Activated T-cell treated with anti-CD3 and anti-CD28 coated beads for 48 hours (primary cell): Measurements from ENCODE around the gene ABLIM1.

ENCODE experiments used
- DNase-seq: peaks from one replicate; pipeline ENCODE4 v3.0.0-alpha.2; 2020; ENCODE audit warnings: low read depth

ABLIM1 gene

GRCh38 chr10:114581071-114581470 is 77.0 kb downstream of the ABLIM1 start:
- no peak for DNase-seq

GRCh38 chr10:114577133-114577532 is 80.9 kb downstream of the ABLIM1 start:
- DNase-seq: no peak

- no peak for DNase-seq
These were observed 81.4 kb downstream of the ABLIM1 start for GRCh38 chr10:114576716-114577115.

- no peak for DNase-seq
These were observed 82.0 kb downstream of the ABLIM1 start for GRCh38 chr10:114576132-114576487.

GRCh38 chr10:114575417-114576131 is 82.5 kb downstream of the ABLIM1 start:
- no peak for DNase-seq

GRCh38 chr10:114573330-114574045 is 84.6 kb downstream of the ABLIM1 start:
- DNase-seq: no peak

- DNase-seq: no peak
These were observed 86.6 kb downstream of the ABLIM1 start for GRCh38 chr10:114571316-114571999.

GRCh38 chr10:114566064-114566463 is 92.0 kb downstream of the ABLIM1 start:
- no peak for DNase-seq

GRCh38 chr10:114565066-114565465 is 93.0 kb downstream of the ABLIM1 start:
- no peak for DNase-seq

GRCh38 chr10:114561008-114561523 is 97.0 kb downstream of the ABLIM1 start:
- DNase-seq: no peak

- no peak for DNase-seq
These were observed 97.9 kb downstream of the ABLIM1 start for GRCh38 chr10:114560144-114560543.

- no peak for DNase-seq
These were observed 98.4 kb downstream of the ABLIM1 start for GRCh38 chr10:114559636-114560035.

GRCh38 chr10:114557854-114558253 is 100.2 kb downstream of the ABLIM1 start:
- DNase-seq: no peak

GRCh38 chr10:114556236-114557122 is 101.6 kb downstream of the ABLIM1 start:
- no peak for DNase-seq

- DNase-seq: no peak
These were observed 104.6 kb downstream of the ABLIM1 start for GRCh38 chr10:114553436-114553835.

- no peak for DNase-seq
These were observed 106.0 kb downstream of the ABLIM1 start for GRCh38 chr10:114552050-114552449.

GRCh38 chr10:114551636-114551972 is 106.5 kb downstream of the ABLIM1 start:
- no peak for DNase-seq

- no peak for DNase-seq
These were observed 107.1 kb downstream of the ABLIM1 start for GRCh38 chr10:114550756-114551635.

- no peak for DNase-seq
These were observed 109.4 kb downstream of the ABLIM1 start for GRCh38 chr10:114548662-114549061.

GRCh38 chr10:114547514-114547913 is 110.6 kb downstream of the ABLIM1 start:
- no peak for DNase-seq

- DNase-seq: no peak
These were observed 111.0 kb downstream of the ABLIM1 start for GRCh38 chr10:114547056-114547455.
